GM21360 (cell line): ENCODE measurements around the gene ARL13B.
"Not testable (repeated sequence)": the region's sequence is repeated elsewhere in the genome, so short reads cannot be mapped to it uniquely, and the experiment has no call there.

Source experiments
- ATAC-seq: cut with Tn5 transposase; IDR thresholded peaks from one replicate; pipeline ENCODE4 v1.9.1; 2021; ENCODE audit warnings: mild to moderate bottlenecking, moderate library complexity; ENCODE audit not compliant: unreplicated experiment

ARL13B gene

GRCh38 chr3:94050546-94050945, 70.6 kb downstream of the ARL13B start:
- no peak for ATAC-seq

GRCh38 chr3:94061297-94061696, 81.3 kb downstream of the ARL13B start:
- no peak for ATAC-seq

GRCh38 chr3:94062513-94063404, 82.8 kb downstream of the ARL13B start, which contains the start of the genes DHFR2 and NSUN3:
Gene DHFR2, minus strand, starts transcription at chr3:94062916. Its CDS starts 1,405 bp downstream, at chr3:94061511.
Gene NSUN3, plus strand, starts transcription at chr3:94063061. Its CDS starts 66 bp downstream, at chr3:94063127.
- peak; percentile 93 for ATAC-seq

- no peak for ATAC-seq
Measured at GRCh38 chr3:94063496-94064119, 83.7 kb downstream of the ARL13B start.

- no peak for ATAC-seq
Measured at GRCh38 chr3:94064243-94064860, 84.4 kb downstream of the ARL13B start.

GRCh38 chr3:94065122-94065521, 85.2 kb downstream of the ARL13B start:
- ATAC-seq: no peak

- ATAC-seq: no peak
Measured at GRCh38 chr3:94065819-94066480, 86.0 kb downstream of the ARL13B start.

- no peak for ATAC-seq
Measured at GRCh38 chr3:94066506-94067500, 86.8 kb downstream of the ARL13B start.

- no peak for ATAC-seq
Measured at GRCh38 chr3:94069194-94069813, 89.3 kb downstream of the ARL13B start.

- no peak for ATAC-seq
Measured at GRCh38 chr3:94070341-94070911, 90.5 kb downstream of the ARL13B start.

- ATAC-seq: no peak
Measured at GRCh38 chr3:94071713-94072284, 91.8 kb downstream of the ARL13B start.

- no peak for ATAC-seq
Measured at GRCh38 chr3:94076055-94076454, 96.1 kb downstream of the ARL13B start.

GRCh38 chr3:94080552-94080951, 100.6 kb downstream of the ARL13B start:
- not testable (repeated sequence) for ATAC-seq

- ATAC-seq: no peak
Measured at GRCh38 chr3:94081884-94082283, 101.9 kb downstream of the ARL13B start.

GRCh38 chr3:94082391-94082937, 102.5 kb downstream of the ARL13B start:
- no peak for ATAC-seq

GRCh38 chr3:94083261-94083660, 103.3 kb downstream of the ARL13B start:
- no peak for ATAC-seq

GRCh38 chr3:94089126-94089525, 109.2 kb downstream of the ARL13B start:
- no peak for ATAC-seq

- ATAC-seq: no peak
Measured at GRCh38 chr3:94092086-94092485, 112.1 kb downstream of the ARL13B start.
